ENCODE measurements around the gene ZC3H13. TPM values are rescaled to one million over a fixed set of nuclear protein-coding genes. Genes with fewer than 3 reads are reported as not detected.

ZC3H13 gene
- polyA plus RNA-seq, 3 donors from 2014 or later: 6.3 to 61.1 (median 30.8) TPM

- no peak overlapping the region for H3K4me3 Mint-ChIP-seq
- DNase-seq: no peak
- H3K36me3 Mint-ChIP-seq: no peaks in the 10 kb centered on the region
- no peak overlapping the region for H3K27ac Mint-ChIP-seq
- no peaks in the 10 kb centered on the region for H3K9me3 Mint-ChIP-seq
- no peaks in the 10 kb centered on the region for H3K4me1 Mint-ChIP-seq
- H3K27me3 Mint-ChIP-seq (ENCODE audit: low read depth in 3 of 3): peaks cover 0 to 5% (median 0%) of the 10 kb centered on the region in 3 donors
These were observed 136.7 kb downstream of the ZC3H13 start for GRCh38 chr13:45915686-45916439.

- H3K4me3 Mint-ChIP-seq: no peak overlapping the region
- H3K9me3 Mint-ChIP-seq: no peaks in the 10 kb centered on the region
- peaks cover 0 to 9% (median 6%) of the 10 kb centered on the region in 3 donors for H3K27me3 Mint-ChIP-seq (ENCODE audit: low read depth in 3 of 3)
- no peaks in the 10 kb centered on the region for H3K36me3 Mint-ChIP-seq
- H3K27ac Mint-ChIP-seq: no peak overlapping the region
- no peaks in the 10 kb centered on the region for H3K4me1 Mint-ChIP-seq
- DNase-seq: no peak
These were observed 142.9 kb downstream of the ZC3H13 start for GRCh38 chr13:45909673-45910072.

- Mint-ChIP-seq H3K27me3 (ENCODE audit: low read depth in 3 of 3) (peaks cover 0 to 12% (median 6%) of the 10 kb centered on the region in 3 donors), H3K27ac (no peak overlapping the region), H3K4me3 (no peak overlapping the region), H3K9me3 (no peaks in the 10 kb centered on the region), H3K36me3 (no peaks in the 10 kb centered on the region), H3K4me1 (no peaks in the 10 kb centered on the region)
- no peak for DNase-seq
These were observed 143.5 kb downstream of the ZC3H13 start for GRCh38 chr13:45909089-45909488.

GRCh38 chr13:45907503-45907902 is 145.0 kb downstream of the ZC3H13 start:
- no peak overlapping the region for H3K4me3 Mint-ChIP-seq
- no peaks in the 10 kb centered on the region for H3K4me1 Mint-ChIP-seq
- H3K27me3 Mint-ChIP-seq (ENCODE audit: low read depth in 3 of 3): peaks cover 0 to 13% (median 8%) of the 10 kb centered on the region in 3 donors
- no peak overlapping the region for H3K27ac Mint-ChIP-seq
- no peaks in the 10 kb centered on the region for H3K36me3 Mint-ChIP-seq
- no peak for DNase-seq
- no peaks in the 10 kb centered on the region for H3K9me3 Mint-ChIP-seq

Other genes with a start within 250 kb of the ZC3H13 start
- gene SIAH3, start 201.0 kb downstream of the ZC3H13 start, polyA plus RNA-seq: not detected
- gene CPB2, start 52.3 kb upstream of the ZC3H13 start, polyA plus RNA-seq: not detected
- gene LCP1, start 129.4 kb upstream of the ZC3H13 start, polyA plus RNA-seq: 1,000 to 10,000 TPM; 1,594 to 2,414 (median 2,262) TPM
- 1 to 10 TPM in 1 of 3 donors, under 1 TPM in 2; 0.10 to 1.1 (median 0.12) TPM for gene LRRC63, start 159.2 kb upstream of the ZC3H13 start, polyA plus RNA-seq